HepG2 (cell line): ENCODE measurements around the gene UBE2C. TPM values are rescaled to one million over a fixed set of nuclear protein-coding genes. Genes with fewer than 3 reads are reported as not detected.
A peak's percentile ranks its signal among the peaks of the same experiment; 100 is the strongest.

Experiments
- HDAC2 ChIP-seq: sonication (generic); formaldehyde crosslinking; IDR thresholded peaks from 2 replicates; pipeline ENCODE4 v1.4.0; 2020; ENCODE audit warnings: missing genetic modification reagents
- LRRFIP1 ChIP-seq: sonication (generic); formaldehyde crosslinking; conservative IDR thresholded peaks from 2 replicates; pipeline ENCODE4 v1.4.0; 2020; ENCODE audit warnings: missing genetic modification reagents
- MAZ ChIP-seq, 2 experiments: sonication (generic) in 1 of 2; formaldehyde crosslinking in 1 of 2; IDR thresholded peaks; 2 replicates each; pipeline versions ENCODE4 v1.5.0 to v1.6.1; 2012 to 2020; ENCODE audit warnings: low read depth in 2 of 2, mild to moderate bottlenecking in 2 of 2, borderline replicate concordance in 1 of 2, improper control_type of control experiment in 1 of 2, low read length in 1 of 2, missing genetic modification reagents in 1 of 2, moderate library complexity in 1 of 2
- MED1 ChIP-seq: sonication (generic); formaldehyde crosslinking; IDR thresholded peaks from 2 replicates; pipeline ENCODE4 v1.4.0; 2020; ENCODE audit warnings: missing genetic modification reagents
- TAF1 ChIP-seq: sonication (generic); formaldehyde crosslinking; IDR thresholded peaks from 2 replicates; pipeline ENCODE4 v1.4.0; 2020; ENCODE audit warnings: missing genetic modification reagents
- ZBTB20 ChIP-seq: sonication (generic); formaldehyde crosslinking; IDR thresholded peaks from 2 replicates; pipeline ENCODE4 v1.8.1; 2023; ENCODE audit warnings: missing genetic modification reagents, low read depth, mild to moderate bottlenecking, borderline replicate concordance
- ZHX2 ChIP-seq, 2 experiments: sonication (generic) in 1 of 2; formaldehyde crosslinking in 1 of 2; IDR thresholded peaks; 2 replicates each; pipeline versions ENCODE4 v1.6.1 to v1.9.0; 2014 to 2022; ENCODE audit warnings: antibody characterized with exemption in 1 of 2, borderline replicate concordance in 1 of 2, inconsistent platforms in 1 of 2, low read depth in 1 of 2, missing genetic modification reagents in 1 of 2
- ZNF407 ChIP-seq: sonication (generic); formaldehyde crosslinking; IDR thresholded peaks from one replicate; pipeline ENCODE4 v1.5.1; 2020; ENCODE audit warnings: mild to moderate bottlenecking, missing genetic modification reagents; ENCODE audit errors: not compliant biosample characterization
- ZSCAN25 ChIP-seq: sonication (generic); formaldehyde crosslinking; IDR thresholded peaks from 2 replicates; pipeline ENCODE4 v1.8.0; 2022; ENCODE audit warnings: mild to moderate bottlenecking, missing genetic modification reagents
- polyA plus RNA-seq, 8 experiments: library from polyadenylated mRNA; depleted of rRNA in 3 of 8; stranded (reverse) in 7 of 8; unstranded in 1 of 8; fragments of >200 nt; fragmentation: Illumina TruSeq in 4 of 8; extraction: Trizol in 4 of 8; gene quantifications; 2 replicates each; pipeline versions ENCODE4 v1.2.1 to v1.2.3, GENCODE V29; 2011 to 2016; ENCODE audit warnings: low read depth in 4 of 8, missing spikeins in 1 of 8, mixed read lengths in 1 of 8; ENCODE audit not compliant: insufficient read depth in 1 of 8
- total RNA-seq, 5 experiments: library from RNA; depleted of rRNA; stranded (reverse); fragments of >200 nt; fragmentation: Illumina TruSeq; extraction: Trizol; gene quantifications; 2 replicates each; pipeline ENCODE4 v1.2.3, GENCODE V29; 2016; ENCODE audit warnings: low read depth in 1 of 5

UBE2C gene
- total and polyA plus RNA-seq, 2 of the 13 experiments (the other 11 are each of a cell fraction or from before 2014, with no cell fraction given), result 100 to 123 TPM

GRCh38 chr20:45833883-45834796 is 21.7 kb downstream of the UBE2C start (continued):
- peak; percentile 86 for TF ChIP-seq ZNF407 (CRISPR knock-in tag)
- no peak; the same call in 1 of the 2 replicates for TF ChIP-seq ZBTB20 (CRISPR knock-in tag)
- TF ChIP-seq LRRFIP1, result no peak; the same call in 1 of the 2 replicates
- TF ChIP-seq ZSCAN25 (CRISPR knock-in tag), result no peak
- peak; percentile 58 for TF ChIP-seq TAF1 (CRISPR knock-in tag)
- TF ChIP-seq MAZ (IDR thresholded peaks at IDR 0.05; ENCODE audit: borderline replicate concordance, low read depth, low read length), result no peak
- TF ChIP-seq MAZ (CRISPR knock-in tag; IDR thresholded peaks at IDR 0.05; ENCODE audit: low read depth), result peak; percentile 95
- TF ChIP-seq MED1 (CRISPR knock-in tag), result 0 out of 2 replicates have a peak, but pooled peaks have one; percentile 16
- no peak; the same call in none of the 2 replicates for TF ChIP-seq HDAC2 (CRISPR knock-in tag)
- no peak; the same call in 1 of the 2 replicates for TF ChIP-seq ZHX2 (IDR thresholded peaks at IDR 0.05; ENCODE audit: low read depth)
- TF ChIP-seq ZHX2 (CRISPR knock-in tag; IDR thresholded peaks at IDR 0.05; ENCODE audit: borderline replicate concordance), result no peak
